ACC112 (cell line): ENCODE results near the gene HDLBP.
A peak's percentile ranks its signal among the peaks of the same experiment; 100 is the strongest.
"Not testable (repeated sequence)": the region's sequence is repeated elsewhere in the genome, so short reads cannot be mapped to it uniquely, and the experiment has no call there.

Experiments used
- H2AFZ ChIP-seq: fragments of 200-600 bp; sonication (generic); one replicate; pipeline ENCODE4 v1.6.0; 2017; ENCODE audit warnings: antibody characterized with exemption, low read length; ENCODE audit not compliant: unreplicated experiment
- H3K27ac ChIP-seq: fragments of 200-600 bp; sonication (generic); 2 replicates; pipeline ENCODE4 v1.5.1; 2014; ENCODE audit warnings: low read depth, mild to moderate bottlenecking, antibody characterized with exemption, low read length, moderate library complexity
- H3K27me3 ChIP-seq: fragments of 200-600 bp; sonication (generic); 2 replicates; pipeline ENCODE4 v1.6.1; 2014; ENCODE audit warnings: mild to moderate bottlenecking, antibody characterized with exemption, low read length, moderate library complexity, mixed read lengths; ENCODE audit not compliant: insufficient read depth
- H3K36me3 ChIP-seq: fragments of 200-600 bp; sonication (generic); 2 replicates; pipeline ENCODE4 v1.6.1; 2016; ENCODE audit warnings: mild to moderate bottlenecking, antibody characterized with exemption, low read length, moderate library complexity, mixed read lengths; ENCODE audit not compliant: insufficient read depth
- H3K4me1 ChIP-seq: fragments of 200-600 bp; sonication (generic); one replicate; pipeline ENCODE4 v1.6.1; 2016; ENCODE audit warnings: low read length, mixed read lengths; ENCODE audit not compliant: insufficient read depth, unreplicated experiment, control insufficient read depth
- H3K4me3 ChIP-seq: fragments of 200-600 bp; sonication (generic); 2 replicates; pipeline ENCODE4 v1.5.1; 2014; ENCODE audit warnings: mild to moderate bottlenecking, low read depth, low read length
- H3K79me2 ChIP-seq: fragments of 200-600 bp; sonication (generic); one replicate; pipeline ENCODE4 v1.6.0; 2016; ENCODE audit warnings: low read length; ENCODE audit not compliant: control insufficient read depth, unreplicated experiment, insufficient read depth

The HDLBP gene

DNA sequence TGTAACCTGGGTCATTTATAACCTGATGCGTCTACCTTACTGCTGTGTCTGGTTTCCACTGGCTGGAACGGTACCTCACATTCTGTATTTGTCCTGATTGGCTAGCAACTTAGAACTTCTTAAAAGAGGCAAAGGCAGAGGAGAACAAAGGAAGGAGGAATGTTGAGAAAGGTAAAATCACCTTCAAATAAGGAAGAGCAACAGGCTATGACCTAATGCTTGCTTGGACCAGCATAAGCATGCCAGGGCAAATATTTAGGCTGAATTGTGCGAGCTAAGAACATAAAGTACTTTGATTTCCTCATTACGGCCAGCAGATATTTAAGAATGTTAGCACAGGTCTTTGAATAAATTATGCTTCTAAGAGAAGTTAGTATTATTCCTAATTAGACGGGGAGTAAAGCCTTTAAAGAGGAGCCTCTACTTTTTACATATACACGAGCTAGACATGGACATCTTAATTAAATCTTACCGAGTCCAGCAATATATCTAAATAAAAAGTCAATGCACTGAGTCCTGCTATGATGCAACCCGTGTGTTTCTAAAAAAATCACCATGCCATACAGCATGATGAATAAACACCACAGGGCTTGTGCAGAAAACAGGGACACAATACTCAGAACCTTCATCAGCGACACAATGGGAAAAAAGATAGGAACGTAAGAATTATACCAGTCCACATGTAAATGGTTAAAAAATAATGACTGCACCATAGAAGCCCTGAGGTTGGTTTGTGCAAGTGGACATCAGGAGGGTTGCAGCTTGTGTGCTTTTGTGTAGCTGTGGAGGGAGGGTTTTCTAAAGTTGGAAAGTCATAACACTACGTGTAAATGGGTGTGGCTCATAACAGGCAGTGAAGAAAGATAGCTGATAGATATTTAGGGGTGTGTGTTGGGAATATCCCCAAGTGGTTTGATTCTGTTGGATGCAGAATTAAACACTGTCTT, 14.5 kb upstream of the HDLBP start:
- Histone ChIP-seq H3K79me2 (peaks cover 96% of the 10 kb centered on the region), H2AFZ (no peak overlapping the region), H3K36me3 (peaks cover 46% of the 10 kb centered on the region)

DNA sequence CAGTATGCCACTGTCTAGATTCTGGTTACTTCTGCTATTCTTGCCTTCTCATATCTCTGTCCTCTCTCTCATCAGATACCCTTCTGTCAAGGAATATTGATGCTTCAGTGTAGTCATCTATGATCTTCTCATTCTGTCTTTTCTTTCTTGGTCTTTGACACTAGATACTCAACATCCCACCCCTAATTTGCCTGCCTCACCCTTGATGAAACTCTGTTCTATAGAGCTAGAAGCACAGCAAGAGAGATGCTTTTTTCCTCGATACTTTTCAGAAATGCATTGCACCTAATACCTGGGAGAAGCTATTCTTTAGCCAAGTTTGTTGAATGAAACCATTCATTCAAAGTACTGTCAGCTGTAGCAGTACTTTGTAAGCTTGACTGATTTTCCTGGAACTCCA, 9.8 kb upstream of the HDLBP start:
- Histone ChIP-seq H3K36me3 (peaks cover 25% of the 10 kb centered on the region), H3K27me3 (no peaks in the 10 kb centered on the region), H3K79me2 (peaks cover 98% of the 10 kb centered on the region), H3K4me3 (no peak overlapping the region), H2AFZ (no peak overlapping the region), H3K4me1 (peaks cover 38% of the 10 kb centered on the region), H3K27ac (no peak overlapping the region)

More for the DNA sequence above, 14.5 kb upstream of the HDLBP start:
- Histone ChIP-seq H3K4me3 (no peak overlapping the region), H3K4me1 (peaks cover 4% of the 10 kb centered on the region), H3K27me3 (no peaks in the 10 kb centered on the region), H3K27ac (no peak overlapping the region)

DNA sequence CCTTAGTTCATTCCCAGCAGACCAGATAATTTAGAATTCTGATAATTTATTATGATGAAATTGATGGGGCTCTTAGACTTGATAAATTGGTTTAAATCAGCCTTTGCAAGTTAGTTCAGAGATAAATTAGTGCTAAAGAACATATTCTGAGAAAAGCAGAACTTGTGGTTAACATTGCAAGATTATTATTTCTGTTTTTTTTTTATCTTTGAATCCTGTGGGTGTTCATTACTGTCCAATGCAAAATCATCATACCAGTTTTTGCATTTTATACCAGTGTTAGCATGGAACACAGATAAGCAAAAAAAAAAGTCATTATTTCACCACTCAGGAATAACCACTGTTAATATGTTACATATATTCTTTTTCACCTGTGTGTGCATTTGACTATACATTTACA, 9.3 kb upstream of the HDLBP start:
- H3K4me1 ChIP-seq = peaks cover 43% of the 10 kb centered on the region
- H3K27ac ChIP-seq = no peak overlapping the region
- H3K4me3 ChIP-seq = peak overlapping the region; percentile 47; the same call in 1 of the 2 replicates
- no peaks in the 10 kb centered on the region for H3K27me3 ChIP-seq
- no peak overlapping the region for H2AFZ ChIP-seq
- H3K36me3 ChIP-seq = peaks cover 22% of the 10 kb centered on the region
- H3K79me2 ChIP-seq = peaks cover 98% of the 10 kb centered on the region

DNA sequence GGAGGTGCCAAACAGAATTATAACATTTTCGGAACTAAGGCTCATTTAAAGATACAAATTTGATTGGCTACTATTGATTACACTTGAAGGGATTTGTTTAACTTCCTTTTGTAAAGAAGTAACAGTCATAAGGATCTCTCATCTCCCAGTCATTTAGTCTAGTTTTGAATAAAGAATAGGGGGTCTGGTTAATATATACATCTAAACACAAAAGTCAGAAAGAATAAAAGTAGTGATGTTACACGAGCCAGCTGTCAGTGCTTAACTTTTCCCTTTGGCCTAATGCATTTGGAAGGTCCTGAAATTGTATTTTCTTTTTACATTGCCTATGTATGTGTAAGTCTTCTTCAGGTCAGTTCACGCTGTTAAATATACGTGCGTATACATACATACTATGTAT, 8.3 kb upstream of the HDLBP start:
- peak overlapping the region; percentile 47; the same call in 1 of the 2 replicates for H3K4me3 ChIP-seq
- peaks cover 22% of the 10 kb centered on the region for H3K36me3 ChIP-seq

DNA sequence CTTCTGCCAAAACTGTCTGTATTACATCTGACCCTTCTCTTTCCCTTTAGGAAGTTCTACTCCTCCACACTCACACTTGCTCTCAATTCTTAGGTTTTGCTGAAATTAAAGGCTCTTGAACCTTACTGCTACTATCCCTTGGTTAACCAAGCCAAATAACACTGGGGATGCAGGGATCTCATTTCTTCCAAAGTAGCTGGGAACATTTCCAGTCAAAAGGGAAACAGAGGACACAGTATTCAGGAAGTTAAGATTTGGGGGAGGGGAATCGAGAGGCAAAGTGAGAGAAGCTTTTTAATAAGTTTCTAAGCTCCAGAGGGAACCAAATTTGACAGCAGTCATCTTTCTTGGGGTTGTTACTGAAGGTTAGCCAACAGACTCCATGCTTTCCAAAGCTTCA, 6.4 kb upstream of the HDLBP start:
- Histone ChIP-seq H3K79me2 (peaks cover 99% of the 10 kb centered on the region), H2AFZ (no peak overlapping the region), H3K36me3 (peaks cover 19% of the 10 kb centered on the region), H3K27ac (no peak overlapping the region), H3K4me3 (peak overlapping the region; percentile 49), H3K27me3 (no peaks in the 10 kb centered on the region), H3K4me1 (peaks cover 64% of the 10 kb centered on the region)

More for the DNA sequence above, 8.3 kb upstream of the HDLBP start:
- Histone ChIP-seq H3K79me2 (peaks cover 99% of the 10 kb centered on the region), H3K4me1 (peaks cover 49% of the 10 kb centered on the region), H3K27ac (no peak overlapping the region), H3K27me3 (no peaks in the 10 kb centered on the region), H2AFZ (no peak overlapping the region)

DNA sequence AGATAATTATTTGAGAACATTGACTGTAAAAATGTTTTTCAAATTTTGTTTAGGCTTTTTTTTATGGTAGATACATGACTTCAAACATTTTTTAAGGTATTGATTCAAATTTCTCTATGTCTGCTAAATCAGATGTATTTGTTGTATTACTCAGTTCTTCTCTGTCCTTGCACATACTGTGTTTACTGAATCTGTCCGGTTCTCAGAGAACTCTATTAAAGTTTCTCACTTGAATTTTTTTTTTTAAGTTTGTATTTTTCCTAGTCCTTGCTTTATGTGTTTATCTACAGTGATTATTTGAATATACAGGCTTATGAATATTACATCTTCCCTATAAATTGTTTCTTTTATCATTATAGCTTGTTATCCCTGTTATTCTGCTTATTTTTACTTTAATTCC, 5.6 kb upstream of the HDLBP start:
- Histone ChIP-seq H3K36me3 (peaks cover 12% of the 10 kb centered on the region), H2AFZ (no peak overlapping the region), H3K27ac (no peak overlapping the region), H3K79me2 (peaks cover 100% of the 10 kb centered on the region), H3K4me1 (peaks cover 64% of the 10 kb centered on the region), H3K4me3 (peak overlapping the region; percentile 49), H3K27me3 (no peaks in the 10 kb centered on the region)

DNA sequence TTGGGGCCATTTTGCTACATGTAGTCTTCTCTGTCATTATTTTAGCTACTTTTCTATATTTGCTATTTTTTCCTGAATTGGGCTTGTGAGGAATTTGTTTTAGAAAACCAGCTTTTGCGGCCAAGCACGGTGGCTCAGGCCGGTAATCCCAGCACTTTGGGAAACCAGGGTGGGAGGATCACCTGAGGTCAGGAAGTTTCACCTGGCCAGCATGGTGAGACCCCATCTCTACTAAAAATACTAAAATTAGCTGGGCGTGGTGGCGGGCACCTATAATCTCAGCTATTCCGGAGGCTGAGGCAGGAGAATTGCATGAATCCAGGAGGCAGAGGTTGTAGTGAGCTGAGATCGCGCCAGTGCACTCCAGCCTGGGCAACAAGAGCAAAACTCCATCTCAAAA, 4.9 kb upstream of the HDLBP start:
- H3K4me1 ChIP-seq = peaks cover 64% of the 10 kb centered on the region
- H3K79me2 ChIP-seq = peaks cover 96% of the 10 kb centered on the region
- no peaks in the 10 kb centered on the region for H3K27me3 ChIP-seq
- peaks cover 7% of the 10 kb centered on the region for H3K36me3 ChIP-seq
- H3K27ac ChIP-seq = no peak overlapping the region
- H3K4me3 ChIP-seq = peak overlapping the region; percentile 37
- no peak overlapping the region for H2AFZ ChIP-seq

DNA sequence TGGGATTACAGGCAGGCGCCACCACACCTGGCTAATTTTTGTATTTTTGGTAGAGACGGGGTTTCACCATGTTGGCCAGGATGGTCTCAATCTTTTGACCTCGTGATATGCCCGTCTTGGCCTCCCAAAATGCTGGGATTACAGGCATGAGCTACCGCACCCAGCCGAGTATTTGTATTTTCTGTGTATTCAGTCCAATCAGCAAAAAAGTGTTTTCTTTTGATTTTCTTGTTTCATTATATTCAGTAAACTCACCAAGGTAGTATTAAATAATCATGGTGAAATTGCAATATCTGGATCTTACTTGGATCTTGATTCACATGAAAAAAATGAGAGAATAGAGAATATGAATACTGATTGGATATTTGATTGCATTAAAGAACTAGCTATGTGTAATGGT, 3.4 kb upstream of the HDLBP start:
- H3K27me3 ChIP-seq, H3K36me3 ChIP-seq, H3K27ac ChIP-seq, H2AFZ ChIP-seq: not testable (repeated sequence)
- peaks cover 91% of the 10 kb centered on the region for H3K79me2 ChIP-seq
- H3K4me3 ChIP-seq = peak overlapping the region; percentile 89
- peaks cover 60% of the 10 kb centered on the region for H3K4me1 ChIP-seq

DNA sequence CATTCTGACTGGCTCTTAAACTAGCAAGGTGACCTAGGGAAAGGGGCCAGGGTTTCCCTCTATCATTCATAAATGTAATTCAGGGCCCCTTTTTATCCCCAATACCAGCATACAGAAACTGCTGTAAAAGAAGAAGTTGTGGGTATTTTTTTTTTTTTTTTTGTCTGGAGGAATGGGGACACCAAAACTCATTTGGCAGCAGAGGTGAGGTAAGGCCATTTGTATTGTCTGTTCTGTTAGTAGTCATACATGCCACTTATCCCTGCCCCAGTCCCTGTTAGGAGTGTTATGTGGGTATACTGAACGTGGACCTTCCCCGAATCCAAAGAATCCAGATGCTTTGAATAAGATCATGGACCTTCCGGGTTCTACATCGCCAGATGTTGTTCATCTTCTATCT, 1.9 kb upstream of the HDLBP start:
- H3K36me3 ChIP-seq = peaks cover 7% of the 10 kb centered on the region; the same call in 1 of the 2 replicates
- H2AFZ ChIP-seq = no peak overlapping the region
- peaks cover 63% of the 10 kb centered on the region for H3K4me1 ChIP-seq
- H3K27ac ChIP-seq = no peak overlapping the region
- H3K4me3 ChIP-seq = peak overlapping the region; percentile 89
- peaks cover 91% of the 10 kb centered on the region for H3K79me2 ChIP-seq
- H3K27me3 ChIP-seq = no peaks in the 10 kb centered on the region

DNA sequence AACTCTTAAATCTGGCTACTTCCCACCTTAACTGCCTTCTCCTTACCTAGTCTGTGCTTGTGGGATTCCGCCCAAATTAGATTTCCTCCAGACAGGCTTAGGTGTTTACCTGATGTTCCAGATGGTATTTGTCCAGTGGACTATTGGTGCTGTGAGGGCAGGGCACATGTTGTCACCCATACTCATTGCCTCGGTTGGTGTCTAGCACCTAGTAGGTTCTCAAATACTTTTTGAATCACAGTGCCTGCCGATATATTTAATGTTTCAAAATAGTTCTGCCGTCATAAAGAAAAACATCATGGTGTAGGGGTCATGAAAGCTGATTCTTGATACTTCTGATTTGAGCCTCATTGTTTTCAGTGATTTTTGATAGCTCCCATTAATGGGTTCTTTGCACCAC, 1.4 kb upstream of the HDLBP start:
- peaks cover 63% of the 10 kb centered on the region for H3K4me1 ChIP-seq
- H3K79me2 ChIP-seq = peaks cover 91% of the 10 kb centered on the region
- H2AFZ ChIP-seq = no peak overlapping the region
- H3K36me3 ChIP-seq = peaks cover 7% of the 10 kb centered on the region; the same call in 1 of the 2 replicates
- no peaks in the 10 kb centered on the region for H3K27me3 ChIP-seq
- H3K4me3 ChIP-seq = peak overlapping the region; percentile 89
- peak overlapping the region; percentile 79; the same call in 1 of the 2 replicates for H3K27ac ChIP-seq
